MM.1S (cell line): Measurements from ENCODE around the gene PDE1C.
A peak's percentile ranks its signal among the peaks of the same experiment; 100 is the strongest.

Source experiments
- DNase-seq: peaks from one replicate; pipeline ENCODE4 v3.0.0-alpha.2; 2015
- H2AFZ ChIP-seq: fragments of 300-600 bp; sonication (generic); 2 replicates; pipeline ENCODE4 v1.6.0; 2016; ENCODE audit warnings: antibody characterized with exemption, low read length
- H3F3A ChIP-seq: fragments of 300-600 bp; sonication (generic); 2 replicates; pipeline ENCODE4 v1.6.1; 2016; ENCODE audit warnings: mild to moderate bottlenecking, antibody characterized with exemption, low read length, moderate library complexity, mixed read lengths; ENCODE audit not compliant: insufficient read depth
- H3K27ac ChIP-seq: fragments of 300-600 bp; sonication (generic); 2 replicates; pipeline ENCODE4 v1.5.1; 2016; ENCODE audit warnings: mild to moderate bottlenecking, low read length
- H3K27me3 ChIP-seq: fragments of 300-600 bp; sonication (generic); replicated peaks from 2 replicates; pipeline ENCODE4 v1.6.0; 2016; ENCODE audit warnings: low read length; ENCODE audit not compliant: insufficient read depth
- H3K36me3 ChIP-seq: fragments of 300-600 bp; sonication (generic); replicated peaks from 2 replicates; pipeline ENCODE4 v1.6.1; 2016; ENCODE audit warnings: mild to moderate bottlenecking, low read length, mixed read lengths; ENCODE audit not compliant: insufficient read depth
- H3K4me1 ChIP-seq: fragments of 300-600 bp; sonication (generic); 2 replicates; pipeline ENCODE4 v1.6.1; 2016; ENCODE audit warnings: low read length, mixed read lengths
- H3K4me2 ChIP-seq: fragments of 300-600 bp; sonication (generic); 2 replicates; pipeline ENCODE4 v1.6.0; 2016; ENCODE audit warnings: low read depth, low read length
- H3K4me3 ChIP-seq: fragments of 300-600 bp; sonication (generic); 2 replicates; pipeline ENCODE4 v1.5.1; 2016; ENCODE audit warnings: low read length, mixed read lengths
- H3K79me2 ChIP-seq: fragments of 300-600 bp; sonication (generic); 2 replicates; pipeline ENCODE4 v1.6.1; 2016; ENCODE audit warnings: mixed run types, low read length, mixed read lengths
- H3K9ac ChIP-seq: fragments of 300-600 bp; sonication (generic); 2 replicates; pipeline ENCODE4 v1.6.1; 2016; ENCODE audit warnings: low read length, mixed read lengths
- H3K9me2 ChIP-seq: fragments of 300-600 bp; sonication (generic); replicated peaks from 2 replicates; pipeline ENCODE4 v1.6.1; 2016; ENCODE audit warnings: mild to moderate bottlenecking, low read length, mixed read lengths; ENCODE audit not compliant: insufficient read depth
- H3K9me3 ChIP-seq: fragments of 300-600 bp; sonication (generic); replicated peaks from 2 replicates; pipeline ENCODE4 v1.6.1; 2016; ENCODE audit warnings: mild to moderate bottlenecking, low read length, mixed read lengths; ENCODE audit not compliant: insufficient read depth
- H4K20me1 ChIP-seq: fragments of 300-600 bp; sonication (generic); 2 replicates; pipeline ENCODE4 v1.6.1; 2016; ENCODE audit warnings: mild to moderate bottlenecking, low read length, moderate library complexity, mixed read lengths; ENCODE audit not compliant: insufficient read depth
- CTCF ChIP-seq: fragments of 300-600 bp; sonication (generic); IDR thresholded peaks from 2 replicates; pipeline ENCODE4 v1.5.1; 2016; ENCODE audit warnings: antibody characterized with exemption, low read length, mixed read lengths
- EZH2 ChIP-seq: fragments of 300-600 bp; sonication (generic); optimal IDR thresholded peaks from 2 replicates; pipeline ENCODE3; 2017; ENCODE audit warnings: low read depth, mild to moderate bottlenecking, antibody characterized with exemption, low read length, mixed read lengths
- EZH2phosphoT487 ChIP-seq: fragments of 300-600 bp; sonication (generic); IDR thresholded peaks from 2 replicates; pipeline ENCODE4 v1.6.1; 2018; ENCODE audit warnings: antibody characterized with exemption, low read length

Gene PDE1C

GRCh38 chr7:31748084-31748483, 322.1 kb downstream of the PDE1C start:
- no peaks in the 10 kb centered on the region for H3K36me3 ChIP-seq
- H3K4me1 ChIP-seq: no peaks in the 10 kb centered on the region
- H3K27ac ChIP-seq: no peak overlapping the region
- no peaks in the 10 kb centered on the region for H3K79me2 ChIP-seq
- TF ChIP-seq CTCF (no peak), EZH2phosphoT487 (no peak), EZH2 (no peak)
- H3K9ac ChIP-seq: no peak overlapping the region
- H3F3A ChIP-seq: no peaks in the 10 kb centered on the region
- H2AFZ ChIP-seq: no peak overlapping the region
- H3K27me3 ChIP-seq: no peaks in the 10 kb centered on the region
- H4K20me1 ChIP-seq: no peaks in the 10 kb centered on the region
- H3K4me3 ChIP-seq: no peak overlapping the region
- no peaks in the 10 kb centered on the region for H3K9me2 ChIP-seq
- no peak for DNase-seq
- no peaks in the 10 kb centered on the region for H3K9me3 ChIP-seq
- H3K4me2 ChIP-seq: no peak overlapping the region

- Histone ChIP-seq H3K4me2 (no peak overlapping the region), H3K9ac (no peak overlapping the region), H3K79me2 (no peaks in the 10 kb centered on the region), H3K4me3 (no peak overlapping the region), H3K9me2 (no peaks in the 10 kb centered on the region), H3K4me1 (no peaks in the 10 kb centered on the region), H3F3A (no peaks in the 10 kb centered on the region), H3K27ac (no peak overlapping the region), H3K36me3 (no peaks in the 10 kb centered on the region), H2AFZ (no peak overlapping the region), H4K20me1 (no peaks in the 10 kb centered on the region), H3K9me3 (no peaks in the 10 kb centered on the region), H3K27me3 (no peaks in the 10 kb centered on the region)
- no peak for DNase-seq
- TF ChIP-seq EZH2phosphoT487 (no peak), CTCF (no peak), EZH2 (no peak)
Measured at GRCh38 chr7:31747553-31747952, 322.7 kb downstream of the PDE1C start.

- H3K79me2 ChIP-seq: no peaks in the 10 kb centered on the region
- peak; percentile 59 for DNase-seq
- no peaks in the 10 kb centered on the region for H3K27me3 ChIP-seq
- H3K4me2 ChIP-seq: no peak overlapping the region
- H3K27ac ChIP-seq: no peak overlapping the region
- no peaks in the 10 kb centered on the region for H4K20me1 ChIP-seq
- H3K9me2 ChIP-seq: no peaks in the 10 kb centered on the region
- H3K9ac ChIP-seq: no peak overlapping the region
- no peaks in the 10 kb centered on the region for H3F3A ChIP-seq
- TF ChIP-seq EZH2 (no peak), CTCF (peak; percentile 92)
- no peaks in the 10 kb centered on the region for H3K4me1 ChIP-seq
- H3K9me3 ChIP-seq: no peaks in the 10 kb centered on the region
- H3K36me3 ChIP-seq: no peaks in the 10 kb centered on the region
- no peak overlapping the region for H2AFZ ChIP-seq
- H3K4me3 ChIP-seq: no peak overlapping the region
Measured at GRCh38 chr7:31744294-31744874, 325.8 kb downstream of the PDE1C start.
